SH-SY5Y (cell line): ENCODE measurements around the gene DNAAF5.

Experiments used
- GATA2 ChIP-seq: IDR thresholded peaks from 2 replicates; pipeline ENCODE4 v1.6.1; 2011; ENCODE audit warnings: mild to moderate bottlenecking, low read depth, low read length
- GATA3 ChIP-seq: IDR thresholded peaks from 2 replicates; pipeline ENCODE4 v1.6.1; 2011; ENCODE audit warnings: low read depth, mild to moderate bottlenecking, low read length, moderate library complexity

DNAAF5 gene

DNA sequence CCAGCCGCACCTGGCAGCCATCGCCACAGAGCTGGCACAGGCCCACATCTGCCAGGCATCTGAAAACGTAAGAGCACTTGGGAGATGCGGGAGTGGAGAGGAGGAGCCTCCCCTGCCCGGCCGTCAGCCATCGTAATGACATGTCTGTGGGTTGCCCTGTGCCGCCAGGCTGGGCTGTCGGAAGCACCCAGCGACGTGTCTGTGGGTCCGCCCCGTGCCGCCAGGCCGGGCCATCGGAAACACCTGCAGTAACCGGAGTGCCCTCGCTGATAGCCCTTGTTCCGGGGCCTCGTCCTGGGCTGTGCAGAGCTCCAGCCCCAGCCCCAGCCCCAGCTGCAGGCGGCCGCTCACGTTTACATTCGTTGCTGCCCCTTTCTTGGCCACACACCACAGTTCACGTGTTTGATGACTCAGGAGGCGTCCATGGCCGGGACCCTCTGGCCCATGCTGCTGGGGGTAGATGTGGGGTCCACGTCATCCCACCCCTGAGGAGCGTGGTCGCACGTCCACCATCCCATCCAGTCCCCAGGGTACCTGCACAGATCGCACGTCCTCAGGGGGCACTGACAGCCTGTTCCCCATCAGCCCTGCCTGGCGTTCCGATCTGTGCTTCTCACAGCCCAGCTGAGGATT lies 30.5 kb downstream of the DNAAF5 start:
- TF ChIP-seq GATA2 (no peak), GATA3 (no peak)

DNA sequence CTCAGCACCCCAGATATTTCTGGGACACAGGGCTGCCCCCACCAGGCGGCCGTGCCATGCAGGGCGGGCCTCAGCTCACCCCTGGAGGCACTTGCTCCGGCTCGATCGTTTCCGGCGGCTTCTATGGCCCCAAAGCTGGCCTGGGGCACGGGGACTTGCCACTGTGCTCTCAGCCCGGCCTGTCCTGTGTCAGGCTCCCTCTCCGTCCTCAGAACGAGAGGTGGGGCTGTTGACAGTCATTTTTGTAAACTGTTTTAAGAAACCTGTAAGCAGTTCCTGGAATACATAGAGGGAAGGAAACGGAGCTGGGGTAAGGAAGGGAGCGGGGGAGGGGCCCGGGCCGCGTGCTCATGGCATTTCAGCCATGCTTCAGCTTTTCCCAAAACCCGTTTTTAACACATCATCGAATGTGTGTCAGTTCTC lies 31.3 kb downstream of the DNAAF5 start:
- no peak for TF ChIP-seq GATA3
- no peak for TF ChIP-seq GATA2

DNA sequence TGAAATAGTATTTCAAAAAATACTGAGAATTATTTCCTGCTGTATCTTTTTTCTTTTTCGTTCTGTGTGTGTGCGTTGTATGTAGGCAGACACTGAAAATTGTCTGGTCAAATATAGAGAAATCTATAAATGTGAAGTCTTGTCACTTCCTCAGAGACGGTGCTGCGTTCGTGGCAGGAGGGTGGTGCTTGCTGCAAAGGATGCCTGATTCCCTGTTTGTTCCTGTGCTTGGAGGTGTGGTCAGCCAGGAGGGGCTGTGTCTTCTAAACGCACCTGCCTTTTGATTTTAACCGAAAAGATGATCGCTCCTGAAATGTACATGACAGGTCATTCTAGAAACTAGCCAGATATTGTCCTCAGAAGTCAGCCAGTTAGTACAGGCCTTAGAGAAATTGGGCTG lies 33.1 kb downstream of the DNAAF5 start:
- TF ChIP-seq GATA2 (no peak), GATA3 (no peak)

DNA sequence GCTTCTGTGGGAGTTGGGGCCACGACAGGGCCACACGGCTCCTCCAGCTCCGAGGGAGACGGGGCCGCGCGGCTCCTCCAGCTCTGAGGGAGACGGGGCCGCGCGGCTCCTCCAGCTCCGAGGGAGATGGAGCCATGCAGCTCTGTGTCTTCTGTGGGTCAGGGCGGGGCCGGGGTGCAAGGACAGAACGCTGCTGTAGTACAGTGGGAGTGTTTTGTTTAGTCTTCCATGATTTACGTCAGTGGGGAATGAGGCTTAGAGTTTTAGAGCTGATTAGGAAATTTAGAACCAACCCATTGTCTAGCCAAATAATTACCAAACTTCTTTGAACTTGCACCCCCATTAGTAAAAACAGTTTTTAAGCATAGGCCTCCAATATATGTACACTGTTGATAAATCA lies 33.5 kb downstream of the DNAAF5 start:
- TF ChIP-seq GATA3 (no peak), GATA2 (no peak)

DNA sequence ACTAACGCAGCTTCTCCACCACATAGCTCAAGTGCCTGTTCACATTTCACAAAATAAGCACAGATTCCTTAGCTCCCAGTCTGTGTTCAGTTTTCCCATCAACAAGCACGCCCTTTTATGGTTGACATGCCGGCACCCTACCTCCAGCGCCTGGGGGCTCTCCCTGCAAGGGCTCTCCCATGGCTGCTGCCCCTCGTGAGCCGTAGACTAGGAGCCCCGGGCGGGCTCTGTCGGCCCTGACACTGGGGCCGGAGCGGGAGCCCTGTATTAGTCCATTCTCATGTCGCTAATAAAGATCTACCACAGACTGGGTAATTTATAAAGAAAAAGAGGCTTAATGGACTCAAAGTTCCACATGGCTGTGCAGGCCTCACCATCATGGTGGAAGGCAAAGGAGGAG lies 34.6 kb downstream of the DNAAF5 start:
- TF ChIP-seq GATA3 = no peak
- no peak for TF ChIP-seq GATA2

DNA sequence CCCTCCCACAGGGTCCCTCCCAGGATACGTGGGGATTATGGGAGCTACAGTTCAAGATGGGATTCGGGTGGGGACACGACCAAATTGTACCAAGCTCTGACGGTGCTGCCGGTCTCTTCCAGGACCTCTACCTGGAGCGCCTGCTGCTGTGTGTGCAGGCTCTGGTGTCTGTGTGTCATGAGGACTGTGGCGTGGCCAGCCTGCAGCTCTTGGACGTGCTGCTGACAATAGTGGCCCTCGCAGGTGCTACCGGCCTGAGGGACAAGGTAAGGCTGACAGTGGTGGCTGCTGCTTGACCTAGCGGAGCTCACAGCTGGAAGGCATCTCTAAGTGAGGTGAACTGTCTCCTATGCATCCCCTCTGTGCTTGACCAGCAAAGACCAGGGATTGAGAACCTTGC lies 35.1 kb downstream of the DNAAF5 start:
- TF ChIP-seq GATA3 = no peak
- TF ChIP-seq GATA2 = no peak

DNA sequence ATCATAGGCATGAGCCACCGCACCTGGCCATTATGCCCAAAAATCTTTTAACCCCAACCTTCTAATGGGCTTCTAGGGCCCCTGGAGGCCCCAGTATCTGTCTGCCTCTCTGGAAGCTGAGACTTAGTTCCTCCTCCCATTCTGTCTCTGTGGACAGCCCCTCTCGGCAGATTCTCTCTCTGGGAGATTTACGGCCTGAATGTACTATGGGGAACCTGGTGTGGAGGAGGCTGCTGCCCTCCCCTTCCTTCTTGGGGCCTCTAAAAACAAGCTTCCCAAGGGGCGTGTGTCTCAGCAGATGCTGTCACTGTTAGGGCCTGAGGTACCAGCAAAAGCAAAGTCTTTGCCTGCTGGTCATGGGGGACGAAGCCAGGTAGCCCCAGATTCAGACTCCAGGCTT lies 36.4 kb downstream of the DNAAF5 start:
- TF ChIP-seq GATA3 (no peak), GATA2 (no peak)

DNA sequence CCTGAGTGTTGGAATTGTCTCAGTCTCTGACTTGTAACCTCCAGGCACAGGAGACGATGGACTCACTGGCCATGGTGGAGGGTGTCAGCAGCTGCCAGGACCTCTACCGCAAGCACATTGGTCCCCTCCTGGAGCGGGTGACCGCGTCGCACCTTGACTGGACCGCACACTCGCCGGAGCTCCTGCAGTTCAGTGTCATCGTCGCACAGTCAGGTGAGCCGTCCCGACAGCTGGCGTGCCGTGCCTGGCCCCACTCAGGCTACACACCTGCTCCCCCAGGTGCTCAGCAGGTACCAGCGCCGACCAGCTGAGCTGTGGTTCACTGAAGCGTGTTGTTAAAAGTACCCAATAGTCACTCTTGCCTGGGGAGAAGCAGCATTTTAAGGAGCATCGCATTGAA lies 37.3 kb downstream of the DNAAF5 start:
- TF ChIP-seq GATA2 (no peak), GATA3 (no peak)

DNA sequence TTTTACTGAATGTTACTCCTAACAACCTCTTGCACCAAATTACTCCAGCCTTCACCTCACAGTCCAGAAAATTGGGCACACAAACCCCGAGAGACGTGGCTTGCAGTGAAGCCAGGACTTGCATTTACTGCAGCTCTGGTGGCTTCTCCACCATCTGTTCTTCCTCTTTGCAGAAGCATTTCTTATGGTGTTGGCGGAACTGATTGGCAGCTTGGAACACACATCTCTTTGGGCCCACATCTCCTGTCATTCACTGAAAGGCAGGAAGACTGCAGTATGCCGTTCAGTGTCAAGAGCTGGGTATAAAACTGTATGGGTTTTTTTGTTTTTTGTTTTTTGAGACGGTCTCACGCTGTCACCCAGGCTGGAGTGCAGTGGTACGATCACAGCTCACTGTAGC lies 38.9 kb downstream of the DNAAF5 start:
- no peak for TF ChIP-seq GATA2
- no peak for TF ChIP-seq GATA3

DNA sequence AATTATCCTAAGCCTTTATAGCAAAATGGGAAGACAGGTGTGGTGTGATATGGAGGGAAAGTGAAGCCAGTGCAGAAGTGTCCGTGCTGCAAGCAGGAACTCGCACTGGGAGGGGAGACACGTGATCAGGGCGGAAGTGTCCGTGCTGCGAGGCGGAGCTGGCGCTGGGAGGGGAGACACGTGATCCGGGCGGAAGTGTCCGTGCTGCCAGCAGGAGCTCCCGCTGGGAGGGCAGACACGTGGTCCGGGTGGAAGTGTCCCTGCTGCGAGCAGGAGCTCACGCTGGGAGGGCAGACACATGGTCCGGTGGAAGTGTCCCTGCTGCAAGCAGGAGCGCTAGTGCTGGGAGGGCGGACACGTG lies 41.1 kb downstream of the DNAAF5 start:
- TF ChIP-seq GATA2 = no peak
- TF ChIP-seq GATA3 = no peak

DNA sequence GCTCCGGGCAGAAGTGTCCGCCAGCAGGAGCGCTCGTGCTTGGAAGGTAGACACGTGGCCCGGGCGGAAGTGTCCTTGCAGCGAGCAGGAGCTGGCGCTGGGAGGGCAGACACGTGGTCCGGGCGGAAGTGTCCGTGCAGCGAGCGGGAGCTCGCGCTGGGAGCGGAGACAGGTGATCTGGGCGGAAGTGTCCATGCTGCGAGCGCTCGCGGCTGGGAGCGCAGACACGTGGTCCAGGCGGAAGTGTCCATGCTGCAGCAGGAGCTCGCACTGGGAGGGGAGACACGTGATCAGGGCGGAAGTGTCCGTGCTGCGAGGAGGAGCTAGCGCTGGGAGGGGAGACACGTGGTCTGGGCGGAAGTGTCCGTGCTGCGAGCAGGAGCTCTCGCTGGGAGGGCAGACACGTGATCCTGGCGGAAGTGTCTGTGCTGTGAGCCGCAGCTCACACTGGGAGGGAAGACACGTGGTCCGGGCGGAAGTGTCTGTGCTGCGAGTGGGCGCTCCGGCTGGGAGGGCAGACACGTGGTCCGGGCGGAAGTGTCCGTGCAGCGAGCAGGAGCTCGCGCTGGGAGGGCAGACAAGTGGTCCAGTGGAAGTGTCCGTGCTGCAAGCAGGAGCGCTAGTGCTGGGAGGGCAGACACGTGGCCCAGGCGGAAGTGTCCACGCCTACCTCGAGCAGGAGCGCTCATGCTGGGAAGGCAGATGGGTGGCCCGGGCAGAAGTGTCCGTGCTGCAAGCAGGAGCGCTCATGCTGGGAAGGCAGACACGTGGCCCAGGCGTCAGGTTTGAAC lies 41.6 kb downstream of the DNAAF5 start:
- TF ChIP-seq GATA2 (no peak), GATA3 (no peak)

DNA sequence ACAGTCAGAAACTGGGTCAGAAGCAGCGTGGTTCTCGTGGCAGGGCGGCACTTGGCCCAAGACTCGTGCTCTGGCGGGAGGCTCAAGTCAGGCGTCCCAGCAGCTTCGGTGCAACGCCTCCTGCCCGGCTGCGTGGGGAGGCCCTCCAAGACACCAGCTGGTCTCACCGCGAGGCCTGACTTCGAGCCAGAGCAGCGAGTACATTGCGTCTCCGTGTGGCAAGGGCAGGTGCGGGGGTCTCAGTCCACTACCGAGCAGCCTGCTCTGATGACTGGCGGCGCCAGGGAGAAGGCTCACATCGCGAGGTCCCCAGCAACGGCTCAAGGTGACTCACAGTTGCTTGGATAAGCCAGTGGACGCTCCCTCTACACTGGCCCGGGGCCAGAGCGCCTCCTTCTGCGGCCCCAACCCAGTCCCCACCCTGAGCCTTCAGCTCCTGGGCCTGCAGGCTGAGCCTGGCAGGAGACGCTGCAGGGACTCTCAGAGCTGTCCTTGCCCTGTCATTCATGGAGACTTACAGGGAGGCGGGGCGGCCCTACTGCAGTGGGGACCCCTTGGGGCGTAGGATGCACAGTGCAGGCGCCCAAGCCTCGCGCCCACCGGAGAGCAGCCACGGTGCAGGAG lies 42.5 kb downstream of the DNAAF5 start:
- no peak for TF ChIP-seq GATA3
- no peak for TF ChIP-seq GATA2

DNA sequence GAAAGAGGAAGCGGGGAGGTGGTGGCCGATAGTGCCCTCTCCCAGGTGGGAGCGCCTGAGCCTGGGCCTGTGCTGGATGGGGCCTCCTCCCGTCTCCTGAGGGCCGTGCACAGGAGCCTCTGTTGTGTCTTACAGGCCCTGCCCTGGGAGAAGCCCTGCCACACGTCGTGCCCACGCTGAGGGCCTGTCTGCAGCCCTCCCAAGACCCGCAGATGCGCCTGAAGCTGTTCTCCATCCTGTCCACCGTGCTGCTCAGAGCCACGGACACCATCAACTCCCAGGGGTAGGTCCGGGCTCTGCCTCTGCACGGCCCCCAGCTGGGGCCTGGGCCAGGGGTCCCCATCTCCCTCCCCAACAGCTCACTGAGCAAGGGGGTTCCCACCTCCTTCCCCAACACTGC lies 43.8 kb downstream of the DNAAF5 start:
- no peak for TF ChIP-seq GATA2
- TF ChIP-seq GATA3 = no peak

DNA sequence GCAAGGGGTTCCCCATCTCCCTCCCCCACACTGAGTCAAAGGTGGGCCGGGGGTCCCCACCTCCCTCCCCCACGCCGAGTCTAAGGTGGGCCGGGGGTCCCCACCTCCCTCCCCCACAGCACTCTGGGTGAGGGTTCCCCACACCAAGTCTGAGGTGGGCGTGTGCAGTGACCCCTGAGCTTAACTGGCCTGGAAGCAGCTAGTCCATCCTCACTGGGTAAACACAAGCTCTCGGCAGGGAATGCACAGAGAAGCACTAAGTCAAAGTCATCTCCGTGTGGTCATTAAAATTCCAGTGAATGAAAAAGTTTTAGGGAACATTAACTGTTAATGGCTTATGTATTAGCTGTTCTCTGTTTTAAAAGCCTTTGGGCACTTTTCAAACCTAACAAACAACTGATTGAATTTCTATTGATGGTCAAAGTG lies 44.3 kb downstream of the DNAAF5 start:
- TF ChIP-seq GATA3 = no peak
- no peak for TF ChIP-seq GATA2
